ENCODE measurements around the gene MTA1. TPM values are rescaled to one million over a fixed set of nuclear protein-coding genes. Genes with fewer than 3 reads are reported as not detected.

MTA1 gene
- total RNA-seq, 2 experiments from 2014 or later = 107 to 113 TPM

DNA sequence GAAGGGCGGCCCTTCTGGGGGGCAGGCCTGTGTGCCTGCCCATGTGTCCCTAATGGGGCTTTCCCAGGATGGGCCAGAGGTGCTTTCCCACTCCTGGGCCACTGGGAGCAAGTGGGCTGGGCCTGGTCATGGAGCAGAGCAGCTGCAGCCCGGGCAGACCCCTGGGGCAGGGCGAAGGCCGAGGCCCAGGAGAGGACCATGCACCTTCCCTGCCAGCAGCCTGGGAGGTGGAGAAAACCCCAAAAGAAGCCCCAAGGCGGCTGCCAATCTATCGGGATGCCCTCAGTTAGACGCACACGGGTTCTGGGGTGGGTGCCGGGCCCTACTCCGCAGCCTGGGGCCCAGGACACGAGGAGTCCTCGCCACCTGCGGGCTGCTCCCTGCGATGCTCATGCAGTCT, 38.9 kb downstream of the MTA1 start:
- DNase-seq (no peak), ATAC-seq (ENCODE audit: poor library complexity) (no peak)
- CTCF ChIA-PET = interaction anchor here (1.5 kb wide), 1 partner anchor 70 kb away, joined by 3 read pairs; no protein-coding TSS in a partner anchor
- intact Hi-C loops (cut with DNase I, micrococcal nuclease) = no loop called here
- Mint-ChIP-seq H3K27me3 (no peaks in the 10 kb centered on the region), H3K9me3 (no peaks in the 10 kb centered on the region), H3K36me3 (ENCODE audit: low read depth) (peaks cover 24% of the 10 kb centered on the region), H3K4me1 (ENCODE audit: low read depth) (no peaks in the 10 kb centered on the region), H3K4me3 (no peak overlapping the region), H3K27ac (no peak overlapping the region)
- Histone ChIP-seq H3K27ac (ENCODE audit: low read depth in 1 of 2, low read length in 2 of 2) (no peak overlapping the region), H3K4me3 (ENCODE audit: low read length) (no peak overlapping the region), H3K4me1 (ENCODE audit: insufficient read depth, low read length) (no peaks in the 10 kb centered on the region), H3K27me3 (ENCODE audit: control insufficient read depth in 1 of 2, insufficient read depth in 2 of 2, low read length in 2 of 2) (no peaks in the 10 kb centered on the region), H3K36me3 (ENCODE audit: insufficient read depth, low read length) (peaks cover 49% of the 10 kb centered on the region), H3K9me3 (ENCODE audit: control insufficient read depth in 1 of 2, insufficient read depth in 1 of 2, low read length in 2 of 2) (no peaks in the 10 kb centered on the region)
- no peak for TF ChIP-seq CTCF (IDR thresholded peaks at IDR 0.05)
- POLR2A ChIA-PET = no interaction called here

DNA sequence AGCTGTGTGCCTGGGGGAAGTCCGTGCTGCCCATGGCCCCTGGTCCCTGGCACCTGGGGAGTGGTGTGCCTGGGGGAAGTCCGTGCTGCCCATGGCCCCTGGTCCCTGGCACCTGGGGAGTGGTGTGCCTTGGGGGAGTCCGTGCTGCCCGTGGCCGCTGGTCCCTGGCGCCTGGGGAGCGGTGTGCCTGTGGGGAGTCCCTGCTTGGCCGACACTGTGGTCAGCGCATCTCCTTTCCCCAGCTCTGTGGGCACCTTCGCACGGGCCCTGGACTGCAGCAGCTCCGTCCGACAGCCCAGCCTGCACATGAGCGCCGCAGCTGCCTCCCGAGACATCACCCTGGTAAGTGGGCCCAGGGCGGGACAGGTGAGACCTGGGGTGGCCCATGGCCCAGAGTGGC, 40.5 kb downstream of the MTA1 start:
- no peak overlapping the region for H3K4me3 Mint-ChIP-seq
- POLR2A ChIA-PET = no interaction called here
- no peaks in the 10 kb centered on the region for H3K9me3 ChIP-seq (ENCODE audit: control insufficient read depth in 1 of 2, insufficient read depth in 1 of 2, low read length in 2 of 2)
- H3K27ac Mint-ChIP-seq = no peak overlapping the region
- H3K27me3 ChIP-seq (ENCODE audit: control insufficient read depth in 1 of 2, insufficient read depth in 2 of 2, low read length in 2 of 2) = no peaks in the 10 kb centered on the region
- H3K36me3 ChIP-seq (ENCODE audit: insufficient read depth, low read length) = peaks cover 56% of the 10 kb centered on the region
- intact Hi-C loops (cut with DNase I, micrococcal nuclease) = no loop called here
- no peaks in the 10 kb centered on the region for H3K4me1 ChIP-seq (ENCODE audit: insufficient read depth, low read length)
- no peaks in the 10 kb centered on the region for H3K27me3 Mint-ChIP-seq
- H3K4me3 ChIP-seq (ENCODE audit: low read length) = no peak overlapping the region
- H3K4me1 Mint-ChIP-seq (ENCODE audit: low read depth) = no peaks in the 10 kb centered on the region
- ATAC-seq (ENCODE audit: poor library complexity) = no peak
- no peaks in the 10 kb centered on the region for H3K9me3 Mint-ChIP-seq
- CTCF ChIA-PET = no interaction called here
- no peak overlapping the region for H3K27ac ChIP-seq (ENCODE audit: low read depth in 1 of 2, low read length in 2 of 2)
- no peak for DNase-seq
- H3K36me3 Mint-ChIP-seq (ENCODE audit: low read depth) = peaks cover 24% of the 10 kb centered on the region
- no peak for TF ChIP-seq CTCF (IDR thresholded peaks at IDR 0.05)

GRCh38 chr14:105460616-105461015, 41.0 kb downstream of the MTA1 start:
- Mint-ChIP-seq H3K4me3 (no peak overlapping the region), H3K27ac (no peak overlapping the region), H3K9me3 (no peaks in the 10 kb centered on the region), H3K27me3 (no peaks in the 10 kb centered on the region), H3K4me1 (ENCODE audit: low read depth) (no peaks in the 10 kb centered on the region), H3K36me3 (ENCODE audit: low read depth) (peaks cover 20% of the 10 kb centered on the region)
- ATAC-seq (ENCODE audit: poor library complexity) = no peak
- peaks cover 55% of the 10 kb centered on the region for H3K36me3 ChIP-seq (ENCODE audit: insufficient read depth, low read length)
- no peaks in the 10 kb centered on the region for H3K9me3 ChIP-seq (ENCODE audit: control insufficient read depth in 1 of 2, insufficient read depth in 1 of 2, low read length in 2 of 2)
- DNase-seq = no peak
- TF ChIP-seq CTCF (IDR thresholded peaks at IDR 0.05) = no peak
- H3K4me3 ChIP-seq (ENCODE audit: low read length) = no peak overlapping the region
- CTCF ChIA-PET = no interaction called here
- H3K27me3 ChIP-seq (ENCODE audit: control insufficient read depth in 1 of 2, insufficient read depth in 2 of 2, low read length in 2 of 2) = no peaks in the 10 kb centered on the region
- H3K27ac ChIP-seq (ENCODE audit: low read depth in 1 of 2, low read length in 2 of 2) = no peak overlapping the region
- POLR2A ChIA-PET = no interaction called here
- intact Hi-C loops (cut with DNase I, micrococcal nuclease) = no loop called here
- H3K4me1 ChIP-seq (ENCODE audit: insufficient read depth, low read length) = no peaks in the 10 kb centered on the region
